Epithelial cell of esophagus (primary cell): ENCODE results near the gene CDKAL1.

Experiments used
- DNase-seq: peaks from one replicate; pipeline ENCODE4 v3.0.0; 2010; ENCODE audit warnings: low read depth
- H3K4me3 ChIP-seq: 2 replicates; pipeline ENCODE4 v1.5.1; 2011; ENCODE audit warnings: mild to moderate bottlenecking, low read length, control low read depth
- TF ChIP-seq, protein P1 (sequence below): IDR thresholded peaks from 2 replicates; pipeline ENCODE4 v1.5.1; 2011; ENCODE audit warnings: low read depth, mild to moderate bottlenecking, low read length, control low read depth, inconsistent platforms; ENCODE audit not compliant: insufficient read depth; ENCODE audit errors: missing control alignments

CDKAL1 gene

DNA sequence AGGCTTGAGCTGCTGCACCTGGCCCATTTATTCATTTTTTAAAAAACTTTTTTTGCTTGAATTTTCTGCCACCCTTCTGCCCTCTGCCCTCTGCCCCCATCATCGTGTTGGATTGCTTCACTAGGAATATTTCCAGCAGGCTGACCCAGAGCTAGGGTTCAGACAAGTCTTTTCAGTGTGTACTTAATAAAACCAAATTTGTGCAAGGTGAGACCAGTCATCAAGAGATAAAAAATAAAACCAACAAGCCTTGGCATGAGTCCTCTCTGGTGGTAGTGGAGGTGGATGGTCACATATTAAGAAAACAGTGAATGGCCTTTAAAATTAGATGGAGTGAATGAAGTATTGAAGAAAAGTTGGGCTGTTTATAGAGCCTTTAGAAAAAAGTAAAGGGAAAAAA, 239.6 kb downstream of the CDKAL1 start:
- TF ChIP-seq, protein P1, sequence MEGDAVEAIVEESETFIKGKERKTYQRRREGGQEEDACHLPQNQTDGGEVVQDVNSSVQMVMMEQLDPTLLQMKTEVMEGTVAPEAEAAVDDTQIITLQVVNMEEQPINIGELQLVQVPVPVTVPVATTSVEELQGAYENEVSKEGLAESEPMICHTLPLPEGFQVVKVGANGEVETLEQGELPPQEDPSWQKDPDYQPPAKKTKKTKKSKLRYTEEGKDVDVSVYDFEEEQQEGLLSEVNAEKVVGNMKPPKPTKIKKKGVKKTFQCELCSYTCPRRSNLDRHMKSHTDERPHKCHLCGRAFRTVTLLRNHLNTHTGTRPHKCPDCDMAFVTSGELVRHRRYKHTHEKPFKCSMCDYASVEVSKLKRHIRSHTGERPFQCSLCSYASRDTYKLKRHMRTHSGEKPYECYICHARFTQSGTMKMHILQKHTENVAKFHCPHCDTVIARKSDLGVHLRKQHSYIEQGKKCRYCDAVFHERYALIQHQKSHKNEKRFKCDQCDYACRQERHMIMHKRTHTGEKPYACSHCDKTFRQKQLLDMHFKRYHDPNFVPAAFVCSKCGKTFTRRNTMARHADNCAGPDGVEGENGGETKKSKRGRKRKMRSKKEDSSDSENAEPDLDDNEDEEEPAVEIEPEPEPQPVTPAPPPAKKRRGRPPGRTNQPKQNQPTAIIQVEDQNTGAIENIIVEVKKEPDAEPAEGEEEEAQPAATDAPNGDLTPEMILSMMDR, result no peak
- DNase-seq, result peak; percentile 6
- no peak overlapping the region for H3K4me3 ChIP-seq

DNA sequence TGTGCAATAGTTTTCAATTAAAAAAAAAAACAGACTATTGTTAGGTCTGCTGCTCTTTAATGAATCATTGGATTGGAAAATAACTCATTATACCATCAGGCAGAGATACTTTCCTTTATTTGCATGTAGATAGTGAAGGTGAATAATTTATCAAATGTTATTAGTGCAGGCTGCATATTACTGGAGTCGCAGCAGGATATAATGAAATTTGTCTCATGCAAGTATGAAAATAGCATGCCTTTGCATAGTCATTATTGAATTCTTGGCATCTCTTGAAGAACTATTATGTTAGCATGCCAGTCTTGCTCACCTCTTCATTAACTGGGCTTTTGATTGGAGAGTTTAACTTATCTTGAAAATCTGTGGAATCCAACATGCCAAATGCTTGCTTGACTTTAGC, 241.7 kb downstream of the CDKAL1 start:
- TF ChIP-seq, protein P1, result no peak
- no peak overlapping the region for H3K4me3 ChIP-seq
- no peak for DNase-seq

DNA sequence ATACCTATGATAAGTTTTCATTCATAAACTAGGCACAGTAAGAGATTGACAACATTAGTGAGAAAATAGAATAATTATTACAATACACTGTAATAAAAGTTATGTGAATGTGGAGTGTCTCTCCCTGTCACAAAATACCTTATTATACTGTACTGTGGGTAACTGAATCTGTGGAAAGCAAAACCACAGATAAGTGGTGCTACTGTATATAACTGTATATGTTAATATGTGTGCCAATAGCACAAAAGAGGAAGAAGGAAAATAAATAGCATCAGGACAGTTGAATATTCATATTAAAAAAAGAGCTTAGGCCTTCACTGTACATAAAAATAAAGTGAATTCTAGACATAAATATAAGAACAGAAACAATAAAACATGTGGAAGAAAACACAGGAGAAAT, 243.5 kb downstream of the CDKAL1 start:
- DNase-seq, result no peak
- H3K4me3 ChIP-seq, result no peak overlapping the region
- TF ChIP-seq, protein P1, result no peak

DNA sequence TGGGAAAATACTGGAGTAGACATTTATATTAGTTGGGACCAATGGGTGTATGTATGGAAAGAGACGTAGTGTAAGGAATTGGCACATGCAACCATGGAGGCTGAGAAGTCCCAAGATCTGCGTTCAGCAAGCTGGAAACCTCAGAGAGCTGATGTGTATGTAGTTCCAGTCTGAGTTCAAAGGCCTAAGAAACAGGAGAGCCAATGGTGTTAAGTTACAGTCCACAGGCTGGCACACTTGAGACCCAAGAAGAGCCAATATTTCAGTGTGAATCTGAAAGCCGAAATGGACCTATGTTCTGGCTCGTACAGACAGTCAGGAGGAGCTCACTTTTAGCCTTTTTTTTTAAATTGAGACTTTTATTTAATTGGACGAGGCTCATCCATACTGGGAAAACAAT, 244.2 kb downstream of the CDKAL1 start:
- no peak overlapping the region for H3K4me3 ChIP-seq
- TF ChIP-seq, protein P1, result no peak
- DNase-seq, result no peak

DNA sequence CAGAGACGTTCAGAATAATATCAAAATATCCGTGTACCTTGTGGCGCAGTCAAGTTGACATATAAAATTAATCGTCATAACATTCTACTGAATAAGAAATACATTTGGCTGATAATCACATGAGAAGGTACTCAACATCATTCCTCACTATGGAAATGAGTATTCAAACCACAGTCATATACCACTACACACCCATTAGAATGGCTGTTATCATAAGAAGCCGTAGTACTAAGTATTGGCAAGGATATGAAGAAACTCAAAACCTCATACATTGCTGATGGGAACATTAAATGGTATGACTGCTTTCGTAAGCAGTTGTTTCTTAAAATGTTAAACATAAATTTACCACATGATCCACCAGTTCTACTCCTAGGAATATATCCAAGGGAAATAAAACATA, 244.7 kb downstream of the CDKAL1 start:
- H3K4me3 ChIP-seq, result no peak overlapping the region
- TF ChIP-seq, protein P1, result no peak
- no peak for DNase-seq

DNA sequence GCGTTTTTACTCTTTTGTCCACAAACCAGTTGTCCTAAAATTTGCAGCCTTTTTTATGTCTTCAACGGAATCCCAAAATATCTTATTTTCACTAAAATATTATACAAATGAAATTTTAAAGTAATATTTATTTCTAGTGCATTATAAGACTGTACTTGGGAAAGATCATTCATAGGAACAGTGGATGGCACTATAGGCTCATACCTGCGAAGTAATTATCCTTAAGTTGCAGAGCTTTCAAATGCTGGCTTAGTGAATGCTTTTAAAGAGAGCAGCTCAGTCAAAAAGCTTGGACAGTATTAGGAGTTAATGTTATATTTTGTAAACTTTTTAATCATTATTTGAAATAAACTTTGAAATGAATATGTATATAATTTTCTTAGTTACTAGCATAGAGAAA, 254.9 kb downstream of the CDKAL1 start:
- DNase-seq, result peak; percentile 36
- TF ChIP-seq, protein P1, result peak; percentile 36
- no peak overlapping the region for H3K4me3 ChIP-seq

DNA sequence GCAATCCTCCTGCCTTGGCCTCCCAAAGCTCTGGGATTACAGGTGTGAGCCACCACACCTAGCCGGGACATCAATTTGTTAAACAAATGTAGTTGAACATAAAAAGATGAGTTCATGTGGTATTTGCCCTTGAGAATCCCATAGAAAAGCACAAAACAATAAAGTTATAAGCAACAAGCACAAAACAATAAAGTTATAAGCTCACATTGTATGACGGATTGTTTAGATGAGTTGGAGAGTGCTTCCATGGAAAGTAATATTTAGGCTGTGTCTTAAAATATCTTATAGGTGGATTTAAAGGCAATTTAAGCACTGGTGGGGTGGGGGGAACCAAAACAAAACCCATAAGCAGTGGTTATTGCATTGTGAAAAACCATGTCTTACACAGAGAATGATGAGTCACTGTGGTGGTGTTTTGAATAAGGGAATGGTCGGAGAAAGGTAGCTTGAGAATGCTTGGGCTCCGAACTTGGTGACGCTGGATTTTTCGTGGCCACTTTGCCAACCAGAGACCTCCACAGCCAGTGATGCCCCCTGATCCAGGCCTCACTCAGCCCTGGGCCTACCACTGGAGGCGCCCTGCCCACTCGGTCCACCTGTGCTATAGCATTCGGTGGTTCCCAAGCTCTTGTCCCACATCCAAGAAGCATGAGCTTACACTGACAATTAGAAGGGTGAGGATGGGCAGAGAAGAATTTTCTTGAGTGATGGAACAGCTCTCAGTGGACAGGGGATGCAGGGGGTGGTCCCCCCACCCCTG, 256.0 kb downstream of the CDKAL1 start:
- TF ChIP-seq, protein P1, result no peak
- H3K4me3 ChIP-seq, result no peak overlapping the region
- DNase-seq, result no peak
